BLaER1 (cell line): Measurements from ENCODE around the gene TNFRSF8.

Experiments used
- H3K27ac ChIP-seq: shearing (Covaris generic); formaldehyde crosslinking; 2 replicates; pipeline ENCODE4 v1.8.1; 2022
- H3K27me3 ChIP-seq: shearing (Covaris generic); formaldehyde crosslinking; 2 replicates; pipeline ENCODE4 v1.8.1; 2022
- H3K36me3 ChIP-seq: shearing (Covaris generic); formaldehyde crosslinking; 2 replicates; pipeline ENCODE4 v1.8.1; 2022
- H3K4me1 ChIP-seq: shearing (Covaris generic); formaldehyde crosslinking; 2 replicates; pipeline ENCODE4 v1.8.1; 2022
- H3K4me2 ChIP-seq: shearing (Covaris generic); formaldehyde crosslinking; 2 replicates; pipeline ENCODE4 v1.8.1; 2022
- H3K4me3 ChIP-seq: shearing (Covaris generic); formaldehyde crosslinking; 2 replicates; pipeline ENCODE4 v1.8.1; 2022
- H3K9ac ChIP-seq: shearing (Covaris generic); formaldehyde crosslinking; 2 replicates; pipeline ENCODE4 v1.8.1; 2022
- H3K9me3 ChIP-seq: shearing (Covaris generic); formaldehyde crosslinking; 2 replicates; pipeline ENCODE4 v1.8.1; 2022
- H4K20me1 ChIP-seq: shearing (Covaris generic); formaldehyde crosslinking; 2 replicates; pipeline ENCODE4 v1.8.1; 2022
- Cebpa-rat ChIP-seq: shearing (Covaris generic); IDR thresholded peaks from 2 replicates; pipeline ENCODE4 v1.8.1; 2022

TNFRSF8 gene

DNA sequence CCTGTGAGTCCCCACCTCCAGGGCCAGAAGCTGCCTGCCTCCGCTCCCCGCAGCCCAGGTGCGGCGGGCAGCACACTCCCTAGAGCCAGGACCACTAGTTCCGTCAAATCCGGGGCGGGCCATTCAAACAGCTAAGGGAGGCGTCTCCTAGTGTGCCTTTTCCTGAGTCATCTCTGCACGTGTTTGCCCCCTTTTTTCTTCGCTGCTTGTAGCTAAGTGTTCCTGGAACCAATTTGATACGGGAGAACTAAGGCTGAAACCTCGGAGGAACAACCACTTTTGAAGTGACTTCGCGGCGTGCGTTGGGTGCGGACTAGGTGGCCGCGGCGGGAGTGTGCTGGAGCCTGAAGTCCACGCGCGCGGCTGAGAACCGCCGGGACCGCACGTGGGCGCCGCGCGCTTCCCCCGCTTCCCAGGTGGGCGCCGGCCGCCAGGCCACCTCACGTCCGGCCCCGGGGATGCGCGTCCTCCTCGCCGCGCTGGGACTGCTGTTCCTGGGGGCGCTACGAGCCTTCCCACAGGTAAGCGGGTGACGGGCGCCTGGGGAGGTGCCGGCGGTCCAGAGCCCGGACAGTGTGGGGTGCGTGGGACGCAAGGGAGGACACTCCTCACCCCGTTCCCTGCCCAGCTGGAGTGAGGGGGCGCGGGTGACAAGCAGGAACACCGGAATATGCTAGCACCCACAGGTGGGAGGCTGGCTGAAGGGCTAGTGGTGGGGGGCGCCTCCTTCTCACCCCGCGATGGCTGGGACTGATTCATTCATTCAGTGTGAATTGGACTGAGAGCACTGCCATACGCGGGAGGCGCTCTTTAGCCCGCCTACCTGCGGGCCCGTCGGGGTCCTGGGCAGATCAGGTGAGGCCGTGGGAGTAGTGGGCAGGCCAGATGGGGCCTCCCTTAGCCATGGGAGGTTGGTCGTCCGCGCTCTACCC, at the start of gene TNFRSF8:
Gene TNFRSF8, plus strand, starts transcription at position 163 of the 932 bp plus-strand sequence. Its CDS starts 296 bp downstream, at position 459.
- no peak for TF ChIP-seq Cebpa-rat
- Histone ChIP-seq H3K27me3 (no peaks in the 10 kb centered on the region), H3K27ac (peak within 1 kb of the TSS; percentile 87), H3K4me2 (peak within 1 kb of the TSS; percentile 99), H3K4me1 (peaks cover 59% of the 10 kb centered on the region), H4K20me1 (no peaks in the 10 kb centered on the region), H3K9ac (peak within 1 kb of the TSS; percentile 83), H3K4me3 (peak within 1 kb of the TSS; percentile 73), H3K36me3 (no peaks in the 10 kb centered on the region), H3K9me3 (peaks cover 3% of the 10 kb centered on the region; the same call in 1 of the 2 replicates)

DNA sequence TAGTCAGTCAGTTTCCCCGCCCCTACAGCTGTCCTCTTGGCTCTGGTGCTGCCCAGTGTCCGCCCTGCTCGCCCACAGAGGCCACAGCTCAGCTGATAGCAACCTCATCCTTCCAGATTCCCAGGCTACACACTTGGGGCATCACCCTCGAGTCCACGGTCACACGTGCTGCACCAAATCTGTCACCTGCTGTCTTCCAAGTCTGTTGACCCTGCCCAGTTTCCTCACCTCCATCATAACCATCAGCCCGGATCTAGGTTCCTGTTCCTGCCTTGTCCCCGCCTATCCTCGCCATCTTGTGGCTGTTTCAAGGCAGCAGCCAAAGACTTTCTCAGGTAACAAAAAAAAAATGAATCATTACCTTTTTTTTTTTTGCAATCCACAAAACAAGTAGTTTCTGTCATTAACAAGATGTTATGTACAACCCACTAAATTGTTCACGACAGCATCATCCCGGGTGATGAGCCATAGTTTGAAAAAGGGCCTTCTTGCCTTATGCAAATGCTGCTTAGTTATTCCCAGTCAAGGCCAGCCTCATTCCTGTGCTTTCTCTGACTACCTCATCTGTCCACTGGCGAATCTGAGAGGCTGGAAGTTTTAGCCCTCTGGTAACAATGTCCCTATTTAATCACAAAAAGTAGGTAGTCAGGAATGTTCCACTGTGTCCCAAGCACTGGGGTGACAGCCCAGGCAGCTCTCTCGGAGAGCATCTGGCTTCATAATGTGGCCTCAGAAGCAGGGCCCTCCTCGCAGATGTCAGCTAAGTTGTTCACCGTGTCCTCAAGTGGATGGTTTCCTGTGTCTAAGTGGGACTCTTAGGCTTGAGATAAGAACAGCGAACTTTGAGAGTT, 48.7 kb upstream of the TNFRSF8 start:
- peaks cover 50% of the 10 kb centered on the region for H3K4me1 ChIP-seq
- peaks cover 36% of the 10 kb centered on the region for H3K36me3 ChIP-seq
- no peaks in the 10 kb centered on the region for H4K20me1 ChIP-seq
- no peaks in the 10 kb centered on the region for H3K27me3 ChIP-seq
- H3K9ac ChIP-seq, result no peak overlapping the region
- TF ChIP-seq Cebpa-rat, result no peak
- H3K4me2 ChIP-seq, result peak overlapping the region; percentile 77
- peak overlapping the region; percentile 74 for H3K27ac ChIP-seq
- no peaks in the 10 kb centered on the region for H3K9me3 ChIP-seq
- H3K4me3 ChIP-seq, result no peak overlapping the region

DNA sequence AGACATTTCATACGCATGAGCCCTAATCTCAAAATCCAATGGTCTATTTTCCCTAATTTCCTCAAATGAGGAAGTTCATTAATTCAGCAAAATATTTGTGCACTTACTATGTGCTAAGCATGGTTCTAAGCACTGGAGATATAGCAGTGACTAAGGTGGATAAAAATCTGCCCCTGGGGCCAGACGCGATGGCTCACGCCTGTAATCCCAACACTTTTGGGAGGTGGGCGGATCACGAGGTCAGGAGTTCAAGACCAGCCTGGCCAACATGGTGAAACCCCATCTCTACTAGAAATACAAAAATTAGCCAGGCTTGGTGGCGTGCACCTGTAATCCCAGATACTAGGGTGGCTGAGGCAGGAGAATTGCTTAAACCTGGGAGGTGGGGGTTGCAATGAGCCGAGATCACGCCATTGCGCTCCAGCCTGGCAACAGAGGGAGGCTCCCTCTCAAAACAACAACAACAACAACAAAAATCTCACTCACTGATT, 48.1 kb upstream of the TNFRSF8 start:
- H3K36me3 ChIP-seq, result peaks cover 30% of the 10 kb centered on the region
- H3K4me3 ChIP-seq, result no peak overlapping the region
- H3K27me3 ChIP-seq, result no peaks in the 10 kb centered on the region
- H4K20me1 ChIP-seq, result no peaks in the 10 kb centered on the region
- peak overlapping the region; percentile 77 for H3K4me2 ChIP-seq
- H3K9me3 ChIP-seq, result no peaks in the 10 kb centered on the region
- no peak for TF ChIP-seq Cebpa-rat
- peaks cover 53% of the 10 kb centered on the region for H3K4me1 ChIP-seq
- no peak overlapping the region for H3K9ac ChIP-seq
- H3K27ac ChIP-seq, result peak overlapping the region; percentile 74; the same call in 1 of the 2 replicates

DNA sequence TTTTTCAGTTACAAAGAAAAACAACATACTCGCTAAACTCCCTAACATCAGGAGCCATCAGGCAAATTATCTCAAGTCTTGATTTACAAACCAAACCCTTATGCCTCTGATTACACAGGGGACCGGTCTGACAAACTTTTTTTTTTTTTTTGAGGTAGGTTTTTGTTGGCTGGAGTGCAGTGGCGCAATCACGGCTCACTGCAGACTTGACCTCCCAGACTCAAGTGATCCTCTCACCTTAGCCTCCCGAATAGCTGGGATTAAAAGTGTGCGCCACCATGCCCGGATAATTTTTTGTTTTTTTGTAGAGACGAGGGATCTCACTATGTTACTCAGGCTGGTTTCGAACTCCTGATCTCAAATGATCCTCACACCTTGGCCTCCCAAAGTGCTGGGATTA, 47.6 kb upstream of the TNFRSF8 start:
- Histone ChIP-seq H3K4me2 (no peak overlapping the region), H4K20me1 (no peaks in the 10 kb centered on the region), H3K27ac (no peak overlapping the region), H3K9ac (no peak overlapping the region), H3K4me1 (peaks cover 57% of the 10 kb centered on the region), H3K27me3 (no peaks in the 10 kb centered on the region), H3K4me3 (no peak overlapping the region), H3K9me3 (no peaks in the 10 kb centered on the region), H3K36me3 (peaks cover 25% of the 10 kb centered on the region)
- no peak for TF ChIP-seq Cebpa-rat

DNA sequence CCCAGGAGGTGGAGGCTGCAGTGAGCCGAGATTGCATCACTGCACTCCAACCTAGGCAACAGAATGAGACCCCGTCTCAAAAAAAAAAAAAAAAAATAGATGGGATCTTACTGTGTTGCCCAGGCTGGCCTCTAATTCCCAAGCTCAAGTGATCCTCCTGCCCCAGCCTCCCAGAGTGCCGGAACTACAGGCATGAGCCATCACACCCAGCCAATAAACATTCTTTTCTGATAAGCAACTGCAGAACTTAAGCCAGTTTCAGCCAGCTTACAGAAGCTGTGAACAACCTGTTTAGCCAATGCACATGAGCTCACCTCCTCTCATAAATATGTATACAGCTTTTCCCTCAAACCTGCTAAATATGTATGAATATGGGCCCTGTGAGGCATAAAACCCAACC, 46.9 kb upstream of the TNFRSF8 start:
- TF ChIP-seq Cebpa-rat, result no peak
- Histone ChIP-seq H3K4me2 (no peak overlapping the region), H4K20me1 (no peaks in the 10 kb centered on the region), H3K36me3 (peaks cover 18% of the 10 kb centered on the region), H3K9me3 (no peaks in the 10 kb centered on the region), H3K4me3 (no peak overlapping the region), H3K27me3 (no peaks in the 10 kb centered on the region), H3K27ac (no peak overlapping the region), H3K4me1 (peaks cover 56% of the 10 kb centered on the region), H3K9ac (no peak overlapping the region)

DNA sequence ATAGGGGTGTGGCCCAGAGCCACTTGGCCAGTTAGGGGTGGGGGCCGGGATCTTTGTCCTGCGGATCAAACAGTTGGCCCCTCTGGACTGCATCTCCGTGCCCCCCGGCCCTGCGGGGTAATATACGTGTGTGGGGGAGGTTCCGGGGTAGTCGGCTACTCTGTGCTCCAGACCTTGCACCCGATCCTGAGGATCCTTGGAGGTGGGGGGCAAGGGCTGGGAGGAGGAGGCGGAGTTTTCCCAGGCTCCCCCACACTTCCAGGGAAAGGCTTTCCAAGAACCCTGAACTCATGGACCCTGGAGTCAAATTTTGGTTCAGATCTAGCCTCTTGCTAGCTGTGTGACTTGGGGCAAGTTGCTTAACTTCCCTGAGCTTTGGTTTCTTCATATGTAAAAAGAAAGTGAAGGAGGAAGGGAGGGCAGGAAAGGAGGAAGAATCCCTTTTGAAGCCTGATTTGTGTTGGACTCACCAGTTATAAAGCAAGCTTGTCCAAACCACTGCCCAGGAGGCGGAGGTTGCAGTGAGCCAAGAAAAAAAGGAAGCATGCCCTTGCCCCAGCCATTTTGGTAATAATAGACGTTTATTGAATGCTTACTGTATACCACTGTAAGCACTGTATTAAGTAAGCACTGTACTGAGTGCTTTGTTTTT, 43.1 kb upstream of the TNFRSF8 start:
- Histone ChIP-seq H3K9ac (peak overlapping the region; percentile 88), H3K4me2 (peak overlapping the region; percentile 94), H3K36me3 (peaks cover 35% of the 10 kb centered on the region), H3K27me3 (no peaks in the 10 kb centered on the region), H3K4me3 (peak overlapping the region; percentile 91), H4K20me1 (no peaks in the 10 kb centered on the region), H3K27ac (peak overlapping the region; percentile 75), H3K9me3 (no peaks in the 10 kb centered on the region), H3K4me1 (peaks cover 25% of the 10 kb centered on the region)
- TF ChIP-seq Cebpa-rat, result no peak

DNA sequence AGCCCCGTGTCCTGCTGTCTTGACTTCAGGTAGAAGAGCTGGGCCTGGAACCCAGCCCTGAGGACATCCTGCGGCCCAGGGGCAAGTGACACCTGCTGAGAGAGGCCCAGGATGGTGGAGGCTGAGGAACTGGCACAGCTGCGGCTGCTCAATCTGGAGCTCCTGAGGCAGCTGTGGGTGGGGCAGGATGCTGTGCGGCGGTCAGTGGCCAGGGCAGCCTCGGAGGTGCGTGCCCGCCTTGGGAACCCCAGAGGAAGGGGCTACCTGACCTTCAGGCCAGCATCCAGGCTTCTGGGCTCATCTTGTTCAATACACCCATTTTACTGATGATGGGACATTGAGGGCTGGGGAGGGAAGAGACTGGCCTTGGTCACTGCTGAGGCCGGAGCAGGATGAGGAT, 41.5 kb upstream of the TNFRSF8 start:
- no peak overlapping the region for H3K4me2 ChIP-seq
- no peak for TF ChIP-seq Cebpa-rat
- H3K36me3 ChIP-seq, result peaks cover 51% of the 10 kb centered on the region
- H4K20me1 ChIP-seq, result no peaks in the 10 kb centered on the region
- no peak overlapping the region for H3K4me3 ChIP-seq
- 0 out of 2 replicates have a peak overlapping the region, but pooled peaks have one; percentile 11 for H3K9ac ChIP-seq
- H3K4me1 ChIP-seq, result peaks cover 22% of the 10 kb centered on the region
- no peaks in the 10 kb centered on the region for H3K27me3 ChIP-seq
- H3K27ac ChIP-seq, result no peak overlapping the region
- no peaks in the 10 kb centered on the region for H3K9me3 ChIP-seq

DNA sequence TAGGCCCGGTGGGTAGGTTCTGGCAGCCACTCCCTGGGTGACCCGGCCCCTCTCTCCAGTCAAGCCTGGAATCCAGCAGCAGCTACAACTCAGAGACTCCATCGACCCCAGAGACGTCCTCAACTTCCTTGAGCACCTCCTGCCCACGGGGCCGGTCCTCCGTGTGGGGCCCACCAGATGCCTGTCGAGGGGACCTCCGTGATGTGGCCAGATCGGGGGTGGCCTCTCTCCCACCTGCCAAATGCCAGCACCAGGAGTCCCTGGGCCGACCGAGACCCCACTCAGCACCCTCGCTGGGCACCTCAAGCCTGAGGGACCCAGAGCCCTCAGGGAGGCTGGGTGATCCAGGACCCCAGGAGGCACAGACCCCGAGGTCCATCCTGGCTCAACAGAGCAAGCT, 41.1 kb upstream of the TNFRSF8 start:
- Histone ChIP-seq H3K4me1 (peaks cover 22% of the 10 kb centered on the region), H3K4me2 (no peak overlapping the region), H3K4me3 (no peak overlapping the region), H4K20me1 (no peaks in the 10 kb centered on the region), H3K27me3 (no peaks in the 10 kb centered on the region), H3K9me3 (no peaks in the 10 kb centered on the region), H3K36me3 (peaks cover 55% of the 10 kb centered on the region), H3K9ac (no peak overlapping the region), H3K27ac (no peak overlapping the region)
- no peak for TF ChIP-seq Cebpa-rat

DNA sequence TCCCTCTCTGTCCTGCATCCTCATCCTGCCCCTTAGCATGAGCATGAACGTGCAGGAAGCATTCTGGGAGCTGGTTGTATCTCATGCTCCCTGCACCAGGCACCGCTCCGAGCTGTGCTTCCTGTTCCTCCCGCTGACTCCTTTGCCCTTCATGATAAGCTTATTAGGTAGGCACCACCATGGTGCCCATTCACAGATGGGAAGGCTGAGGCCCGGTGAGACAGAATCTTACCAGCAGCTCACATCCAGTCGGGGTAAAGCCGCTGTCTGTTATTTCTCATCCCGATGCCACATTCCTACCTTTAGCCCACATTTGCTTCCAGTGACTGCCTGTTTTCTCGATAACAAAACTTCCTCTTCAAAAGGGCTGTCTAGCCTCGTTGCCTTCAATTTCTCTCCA, 36.5 kb upstream of the TNFRSF8 start:
- peaks cover 24% of the 10 kb centered on the region for H4K20me1 ChIP-seq
- TF ChIP-seq Cebpa-rat, result no peak
- H3K4me1 ChIP-seq, result peaks cover 42% of the 10 kb centered on the region
- H3K4me2 ChIP-seq, result no peak overlapping the region
- no peaks in the 10 kb centered on the region for H3K27me3 ChIP-seq
- H3K36me3 ChIP-seq, result peaks cover 87% of the 10 kb centered on the region
- no peak overlapping the region for H3K9ac ChIP-seq
- H3K27ac ChIP-seq, result no peak overlapping the region
- H3K4me3 ChIP-seq, result no peak overlapping the region
- no peaks in the 10 kb centered on the region for H3K9me3 ChIP-seq
